KMS-11 (cell line): ENCODE data around the gene SORCS2.

ENCODE experiments used
- H2AFZ ChIP-seq: fragments of 200-600 bp; sonication (generic); 2 replicates; pipeline ENCODE4 v1.6.1; 2016; ENCODE audit warnings: antibody characterized with exemption, mixed run types, low read depth
- H3K27ac ChIP-seq: fragments of 200-600 bp; sonication (generic); 2 replicates; pipeline ENCODE4 v1.6.1; 2016; ENCODE audit warnings: mild to moderate bottlenecking, mixed run types
- H3K27me3 ChIP-seq: fragments of 200-600 bp; sonication (generic); 2 replicates; pipeline ENCODE4 v1.6.1; 2017; ENCODE audit warnings: mild to moderate bottlenecking, low read depth, mixed run types, moderate library complexity; ENCODE audit not compliant: insufficient read depth
- H3K36me3 ChIP-seq: fragments of 200-600 bp; sonication (generic); 2 replicates; pipeline ENCODE4 v1.6.1; 2017; ENCODE audit warnings: mild to moderate bottlenecking, mixed run types; ENCODE audit not compliant: insufficient read depth
- H3K4me1 ChIP-seq: fragments of 200-600 bp; sonication (generic); 2 replicates; pipeline ENCODE4 v1.6.1; 2016; ENCODE audit warnings: mild to moderate bottlenecking, low read depth, mixed run types; ENCODE audit not compliant: poor library complexity, severe bottlenecking
- H3K4me2 ChIP-seq: fragments of 200-600 bp; sonication (generic); 2 replicates; pipeline ENCODE4 v1.7.0; 2016; ENCODE audit warnings: mild to moderate bottlenecking, mixed run types
- H3K4me3 ChIP-seq: fragments of 200-600 bp; sonication (generic); IDR thresholded peaks from 2 replicates; pipeline ENCODE4 v1.6.1; 2017; ENCODE audit warnings: low read depth, low read length, mixed read lengths; ENCODE audit not compliant: insufficient read depth
- H3K79me2 ChIP-seq: fragments of 200-600 bp; sonication (generic); 2 replicates; pipeline ENCODE4 v1.6.1; 2016; ENCODE audit warnings: low read depth, mixed run types; ENCODE audit not compliant: insufficient read depth
- H3K9ac ChIP-seq: fragments of 200-600 bp; sonication (generic); 2 replicates; pipeline ENCODE4 v1.6.1; 2016; ENCODE audit warnings: mild to moderate bottlenecking, mixed run types
- H4K20me1 ChIP-seq: fragments of 200-600 bp; sonication (generic); 2 replicates; pipeline ENCODE4 v1.6.1; 2016; ENCODE audit warnings: mild to moderate bottlenecking, mixed run types; ENCODE audit not compliant: insufficient read depth
- TF ChIP-seq, protein P1 (sequence below): fragments of 200-600 bp; sonication (generic); conservative IDR thresholded peaks from 2 replicates; pipeline ENCODE4 v1.6.1; 2017; ENCODE audit warnings: low read depth, mild to moderate bottlenecking, antibody characterized with exemption, low read length, moderate library complexity, mixed read lengths

SORCS2 gene

GRCh38 chr4:7640136-7640535 is 447.8 kb downstream of the SORCS2 start:
- H3K4me1 ChIP-seq: no peaks in the 10 kb centered on the region
- H3K36me3 ChIP-seq: no peaks in the 10 kb centered on the region
- no peak overlapping the region for H3K9ac ChIP-seq
- no peak overlapping the region for H3K27ac ChIP-seq
- H4K20me1 ChIP-seq: no peaks in the 10 kb centered on the region
- H3K27me3 ChIP-seq: no peaks in the 10 kb centered on the region
- H3K4me2 ChIP-seq: no peak overlapping the region
- TF ChIP-seq, protein P1, sequence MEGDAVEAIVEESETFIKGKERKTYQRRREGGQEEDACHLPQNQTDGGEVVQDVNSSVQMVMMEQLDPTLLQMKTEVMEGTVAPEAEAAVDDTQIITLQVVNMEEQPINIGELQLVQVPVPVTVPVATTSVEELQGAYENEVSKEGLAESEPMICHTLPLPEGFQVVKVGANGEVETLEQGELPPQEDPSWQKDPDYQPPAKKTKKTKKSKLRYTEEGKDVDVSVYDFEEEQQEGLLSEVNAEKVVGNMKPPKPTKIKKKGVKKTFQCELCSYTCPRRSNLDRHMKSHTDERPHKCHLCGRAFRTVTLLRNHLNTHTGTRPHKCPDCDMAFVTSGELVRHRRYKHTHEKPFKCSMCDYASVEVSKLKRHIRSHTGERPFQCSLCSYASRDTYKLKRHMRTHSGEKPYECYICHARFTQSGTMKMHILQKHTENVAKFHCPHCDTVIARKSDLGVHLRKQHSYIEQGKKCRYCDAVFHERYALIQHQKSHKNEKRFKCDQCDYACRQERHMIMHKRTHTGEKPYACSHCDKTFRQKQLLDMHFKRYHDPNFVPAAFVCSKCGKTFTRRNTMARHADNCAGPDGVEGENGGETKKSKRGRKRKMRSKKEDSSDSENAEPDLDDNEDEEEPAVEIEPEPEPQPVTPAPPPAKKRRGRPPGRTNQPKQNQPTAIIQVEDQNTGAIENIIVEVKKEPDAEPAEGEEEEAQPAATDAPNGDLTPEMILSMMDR: no peak
- H2AFZ ChIP-seq: no peak overlapping the region
- no peak overlapping the region for H3K4me3 ChIP-seq
- H3K79me2 ChIP-seq: no peaks in the 10 kb centered on the region

GRCh38 chr4:7641712-7642111 is 449.4 kb downstream of the SORCS2 start:
- no peak overlapping the region for H2AFZ ChIP-seq
- no peak overlapping the region for H3K4me3 ChIP-seq
- no peaks in the 10 kb centered on the region for H3K4me1 ChIP-seq
- no peaks in the 10 kb centered on the region for H3K79me2 ChIP-seq
- H3K4me2 ChIP-seq: no peak overlapping the region
- H4K20me1 ChIP-seq: no peaks in the 10 kb centered on the region
- H3K27ac ChIP-seq: no peak overlapping the region
- H3K36me3 ChIP-seq: no peaks in the 10 kb centered on the region
- H3K27me3 ChIP-seq: no peaks in the 10 kb centered on the region
- no peak overlapping the region for H3K9ac ChIP-seq
- TF ChIP-seq, protein P1: no peak

- no peaks in the 10 kb centered on the region for H4K20me1 ChIP-seq
- no peak overlapping the region for H3K9ac ChIP-seq
- H3K27me3 ChIP-seq: no peaks in the 10 kb centered on the region
- H2AFZ ChIP-seq: no peak overlapping the region
- no peaks in the 10 kb centered on the region for H3K79me2 ChIP-seq
- H3K4me2 ChIP-seq: no peak overlapping the region
- H3K36me3 ChIP-seq: no peaks in the 10 kb centered on the region
- TF ChIP-seq, protein P1: no peak
- H3K4me3 ChIP-seq: no peak overlapping the region
- H3K27ac ChIP-seq: no peak overlapping the region
- no peaks in the 10 kb centered on the region for H3K4me1 ChIP-seq
Observed at GRCh38 chr4:7642741-7643458, 450.6 kb downstream of the SORCS2 start.

- no peaks in the 10 kb centered on the region for H3K36me3 ChIP-seq
- H3K27me3 ChIP-seq: no peaks in the 10 kb centered on the region
- no peaks in the 10 kb centered on the region for H3K79me2 ChIP-seq
- no peak overlapping the region for H3K9ac ChIP-seq
- H3K4me2 ChIP-seq: no peak overlapping the region
- no peak overlapping the region for H2AFZ ChIP-seq
- no peaks in the 10 kb centered on the region for H3K4me1 ChIP-seq
- TF ChIP-seq, protein P1: no peak
- H3K4me3 ChIP-seq: no peak overlapping the region
- no peak overlapping the region for H3K27ac ChIP-seq
- no peaks in the 10 kb centered on the region for H4K20me1 ChIP-seq
Observed at GRCh38 chr4:7645158-7645557, 452.8 kb downstream of the SORCS2 start.
